ENCODE measurements around the gene BEGAIN.

DNA sequence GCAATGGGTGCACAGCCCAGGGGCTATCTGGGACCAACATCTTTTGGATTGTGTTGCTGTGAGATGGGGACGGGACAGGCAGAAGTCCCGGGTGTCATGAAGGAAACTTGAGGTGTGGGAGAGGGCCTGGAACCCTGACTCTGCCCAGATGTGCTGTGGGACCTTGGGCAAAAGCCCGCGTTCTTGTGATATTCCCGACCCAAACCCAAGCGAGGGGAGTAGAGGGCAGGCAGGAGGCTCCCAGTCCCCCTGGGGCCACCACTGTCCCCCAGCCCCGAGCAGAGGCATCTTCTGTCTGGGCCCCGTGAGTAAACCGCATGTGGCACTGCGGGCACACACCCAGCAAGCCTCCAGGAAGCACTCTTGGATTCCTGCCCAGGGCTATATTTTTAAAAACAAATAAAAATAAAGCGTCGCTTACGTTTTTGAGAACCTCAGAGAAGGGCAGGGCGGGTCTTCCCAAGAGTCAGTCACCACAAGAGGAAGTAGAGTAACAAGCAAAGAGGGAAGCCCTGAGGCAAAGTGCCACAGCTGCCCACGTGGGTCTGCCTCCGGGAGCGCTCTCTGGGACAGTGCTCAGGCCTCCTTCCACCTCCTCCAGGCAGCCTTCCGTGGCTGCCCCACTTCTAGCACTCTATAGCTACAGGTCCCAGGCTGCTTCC lies 39.5 kb downstream of the BEGAIN start:
- TF ChIP-seq, protein P1, sequence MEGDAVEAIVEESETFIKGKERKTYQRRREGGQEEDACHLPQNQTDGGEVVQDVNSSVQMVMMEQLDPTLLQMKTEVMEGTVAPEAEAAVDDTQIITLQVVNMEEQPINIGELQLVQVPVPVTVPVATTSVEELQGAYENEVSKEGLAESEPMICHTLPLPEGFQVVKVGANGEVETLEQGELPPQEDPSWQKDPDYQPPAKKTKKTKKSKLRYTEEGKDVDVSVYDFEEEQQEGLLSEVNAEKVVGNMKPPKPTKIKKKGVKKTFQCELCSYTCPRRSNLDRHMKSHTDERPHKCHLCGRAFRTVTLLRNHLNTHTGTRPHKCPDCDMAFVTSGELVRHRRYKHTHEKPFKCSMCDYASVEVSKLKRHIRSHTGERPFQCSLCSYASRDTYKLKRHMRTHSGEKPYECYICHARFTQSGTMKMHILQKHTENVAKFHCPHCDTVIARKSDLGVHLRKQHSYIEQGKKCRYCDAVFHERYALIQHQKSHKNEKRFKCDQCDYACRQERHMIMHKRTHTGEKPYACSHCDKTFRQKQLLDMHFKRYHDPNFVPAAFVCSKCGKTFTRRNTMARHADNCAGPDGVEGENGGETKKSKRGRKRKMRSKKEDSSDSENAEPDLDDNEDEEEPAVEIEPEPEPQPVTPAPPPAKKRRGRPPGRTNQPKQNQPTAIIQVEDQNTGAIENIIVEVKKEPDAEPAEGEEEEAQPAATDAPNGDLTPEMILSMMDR (IDR thresholded peaks at IDR 0.05), result no peak
- TF ChIP-seq POLR2AphosphoS5 (IDR thresholded peaks at IDR 0.05), result peak; percentile 76

Data from prostate gland (tissue), 2 donors.